CD14-positive monocyte (primary cell): ENCODE data around the gene BSPH1. TPM values are rescaled to one million over a fixed set of nuclear protein-coding genes. Genes with fewer than 3 reads are reported as not detected.
A peak's percentile ranks its signal among the peaks of the same experiment; 100 is the strongest.

Experiments used
- DNase-seq, 3 donors: peaks; one replicate each; pipeline ENCODE4 v3.0.0-alpha.2; 2011 to 2022
- H2AFZ ChIP-seq: 2 replicates; pipeline ENCODE4 v1.6.0; 2012; ENCODE audit warnings: mild to moderate bottlenecking, low read depth, low read length, inconsistent platforms; ENCODE audit not compliant: insufficient read depth, poor library complexity, severe bottlenecking
- H3K27ac ChIP-seq, 2 donors: 1 replicate in 1 of 2; 2 replicates in 1 of 2; pipeline ENCODE4 v1.5.1; 2012 to 2013; ENCODE audit warnings: low read length in 2 of 2, control low read depth in 1 of 2, inconsistent platforms in 1 of 2, low read depth in 1 of 2, mild to moderate bottlenecking in 1 of 2
- H3K27me3 ChIP-seq, 2 donors: one replicate each; pipeline versions ENCODE4 v1.6.0 to v1.6.1; 2011 to 2013; ENCODE audit warnings: low read length in 2 of 2; ENCODE audit not compliant: control insufficient read depth in 2 of 2, insufficient read depth in 2 of 2
- H3K36me3 ChIP-seq, 2 donors: replicated peaks in 1 of 2; 1 replicate in 1 of 2; 2 replicates in 1 of 2; pipeline versions ENCODE4 v1.5.1 to v1.6.1; 2012 to 2013; ENCODE audit warnings: low read length in 2 of 2, control low read depth in 1 of 2, inconsistent platforms in 1 of 2, mild to moderate bottlenecking in 1 of 2; ENCODE audit not compliant: insufficient read depth in 2 of 2, control insufficient read depth in 1 of 2
- H3K4me1 ChIP-seq, 2 donors: 1 replicate in 1 of 2; 2 replicates in 1 of 2; pipeline versions ENCODE4 v1.5.1 to v1.6.1; 2012 to 2013; ENCODE audit warnings: low read length in 2 of 2, control low read depth in 1 of 2, inconsistent platforms in 1 of 2, mild to moderate bottlenecking in 1 of 2, moderate library complexity in 1 of 2; ENCODE audit not compliant: insufficient read depth in 2 of 2, control insufficient read depth in 1 of 2
- H3K4me2 ChIP-seq: replicated peaks from 2 replicates; pipeline ENCODE3; 2012; ENCODE audit warnings: low read length, moderate library complexity, mild to moderate bottlenecking; ENCODE audit not compliant: poor library complexity, severe bottlenecking; ENCODE audit errors: extremely low read depth
- H3K4me3 ChIP-seq, 3 experiments: fragments of 200-600 bp in 1 of 3; sonication (generic) in 1 of 3; replicated peaks in 1 of 3; 1 replicate in 2 of 3; 2 replicates in 1 of 3; pipeline ENCODE4 v1.5.1; 2011 to 2013; ENCODE audit warnings: low read length in 3 of 3, mild to moderate bottlenecking in 3 of 3, control low read depth in 2 of 3, low read depth in 2 of 3, inconsistent platforms in 1 of 3, moderate library complexity in 1 of 3
- H3K79me2 ChIP-seq: 2 replicates; pipeline ENCODE4 v1.6.0; 2012; ENCODE audit warnings: mild to moderate bottlenecking, control low read depth, inconsistent platforms, low read length, moderate library complexity; ENCODE audit not compliant: insufficient read depth
- H3K9ac ChIP-seq: 2 replicates; pipeline ENCODE4 v1.6.0; 2017; ENCODE audit warnings: low read length, mild to moderate bottlenecking; ENCODE audit not compliant: insufficient read depth, poor library complexity, severe bottlenecking
- H3K9me3 ChIP-seq, 2 donors: replicated peaks in 1 of 2; 1 replicate in 1 of 2; 2 replicates in 1 of 2; pipeline versions ENCODE4 v1.5.1 to v1.6.1; 2012 to 2013; ENCODE audit warnings: low read length in 2 of 2, control low read depth in 1 of 2; ENCODE audit not compliant: control insufficient read depth in 1 of 2, insufficient read depth in 1 of 2
- H4K20me1 ChIP-seq: 2 replicates; pipeline ENCODE4 v1.6.0; 2012; ENCODE audit warnings: mild to moderate bottlenecking, low read length, control low read depth, moderate library complexity; ENCODE audit not compliant: insufficient read depth
- H3K27ac Mint-ChIP-seq, 7 donors: one replicate each; pipeline ENCODE4 v1.8.0; 2020; ENCODE audit warnings: mild to moderate bottlenecking in 7 of 7, mixed read lengths in 7 of 7, moderate library complexity in 6 of 7, inconsistent platforms in 2 of 7
- H3K27me3 Mint-ChIP-seq, 3 donors: one replicate each; pipeline ENCODE4 v1.8.0; 2021 to 2022; ENCODE audit warnings: low read depth in 3 of 3, mild to moderate bottlenecking in 3 of 3, mixed read lengths in 3 of 3, moderate library complexity in 3 of 3, inconsistent platforms in 1 of 3
- H3K36me3 Mint-ChIP-seq, 2 donors: one replicate each; pipeline ENCODE4 v1.8.0; 2020; ENCODE audit warnings: mixed read lengths in 2 of 2, inconsistent platforms in 1 of 2, mild to moderate bottlenecking in 1 of 2
- H3K4me1 Mint-ChIP-seq: one replicate; pipeline ENCODE4 v1.8.0; 2020; ENCODE audit warnings: mild to moderate bottlenecking, mixed read lengths
- H3K4me3 Mint-ChIP-seq, 2 donors: one replicate each; pipeline ENCODE4 v1.8.0; 2020; ENCODE audit warnings: mild to moderate bottlenecking in 2 of 2, mixed read lengths in 2 of 2, moderate library complexity in 1 of 2
- H3K9me3 Mint-ChIP-seq, 7 donors: one replicate each; pipeline ENCODE4 v1.8.0; 2020 to 2022; ENCODE audit warnings: mixed read lengths in 7 of 7, mild to moderate bottlenecking in 6 of 7, moderate library complexity in 6 of 7, inconsistent platforms in 2 of 7
- CTCF ChIP-seq: fragments of 200-600 bp; IDR thresholded peaks from one replicate; pipeline ENCODE4 v1.8.0; 2022; ENCODE audit warnings: antibody characterized with exemption, mild to moderate bottlenecking
- WGBS: methylation state at CpG from one replicate; pipeline ENCODE4 v1.1.5; 2013; ENCODE audit warnings: missing lambda C conversion rate; ENCODE audit not compliant: insufficient coverage; 5-methylcytosine and 5-hydroxymethylcytosine counted together
- intact Hi-C, 2 donors: fragments of 100-400 bp; cut with micrococcal nuclease; formaldehyde crosslinking; loops; one replicate each; pipeline versions ENCODE4 v1.15.0 to v1.15.1; 2023
- polyA plus RNA-seq, 3 donors: library from polyadenylated mRNA; depleted of rRNA in 1 of 3; unstranded in 2 of 3; stranded (reverse) in 1 of 3; fragments of 300-500 nt in 2 of 3; fragments of >200 nt in 1 of 3; fragmentation: Illumina TruSeq in 2 of 3; gene quantifications; 1 replicate in 2 of 3; 2 replicates in 1 of 3; pipeline ENCODE4 v1.2.3, GENCODE V29; 2012 to 2021

BSPH1 gene
- polyA plus RNA-seq, 3 donors: not detected

- Histone ChIP-seq H3K9me3 (no peaks in the 10 kb centered on the region), H3K27ac (no peak overlapping the region), H3K4me2 (no peak overlapping the region), H3K4me1 (no peaks in the 10 kb centered on the region), H3K9ac (no peak overlapping the region), H4K20me1 (no peaks in the 10 kb centered on the region), H3K36me3 (no peaks in the 10 kb centered on the region), H3K79me2 (no peaks in the 10 kb centered on the region), H2AFZ (no peak overlapping the region), H3K4me3 (no peak overlapping the region), H3K27me3 (peaks cover under 1 to 2% of the 10 kb centered on the region in 2 donors)
- H3K27ac Mint-ChIP-seq: peak overlapping the region in 1 of 7 donors; percentile 14
- no peaks in the 10 kb centered on the region for H3K36me3 Mint-ChIP-seq
- no peak for TF ChIP-seq CTCF
- H3K9me3 Mint-ChIP-seq: peaks cover 0 to 3% (median 0%) of the 10 kb centered on the region in 7 donors
- no peak for DNase-seq
- H3K4me3 Mint-ChIP-seq: no peak overlapping the region
- intact Hi-C loops: no loop called here
- peaks cover 5 to 10% (median 9%) of the 10 kb centered on the region in 3 donors for H3K27me3 Mint-ChIP-seq
- no CpG with 5 or more reads among the region's 3 CpGs for WGBS
- H3K4me1 Mint-ChIP-seq: no peaks in the 10 kb centered on the region
Measured at GRCh38 chr19:48020686-48021085, 28.7 kb upstream of the BSPH1 start.

GRCh38 chr19:48010932-48011758 lies 19.2 kb upstream of the BSPH1 start:
- Mint-ChIP-seq H3K4me1 (no peaks in the 10 kb centered on the region), H3K36me3 (no peaks in the 10 kb centered on the region), H3K4me3 (no peak overlapping the region), H3K9me3 (peaks cover 2 to 14% (median 7%) of the 10 kb centered on the region in 7 donors), H3K27me3 (peaks cover 0 to under 1% (median 0%) of the 10 kb centered on the region in 3 donors), H3K27ac (no peak overlapping the region)
- no peaks in the 10 kb centered on the region for H4K20me1 ChIP-seq
- H3K79me2 ChIP-seq: no peaks in the 10 kb centered on the region
- H3K27ac ChIP-seq: no peak overlapping the region
- DNase-seq: no peak
- TF ChIP-seq CTCF: no peak
- no peaks in the 10 kb centered on the region for H3K36me3 ChIP-seq
- H3K4me1 ChIP-seq: no peaks in the 10 kb centered on the region
- no peak overlapping the region for H3K4me2 ChIP-seq
- WGBS: 95% methylated on average over 9 of the region's 11 CpGs
- no peak overlapping the region for H2AFZ ChIP-seq
- H3K4me3 ChIP-seq: no peak overlapping the region
- intact Hi-C loops: no loop called here
- peaks cover 0 to 5% of the 10 kb centered on the region in 2 donors for H3K9me3 ChIP-seq
- H3K27me3 ChIP-seq: peaks cover 0 to 2% of the 10 kb centered on the region in 2 donors
- H3K9ac ChIP-seq: no peak overlapping the region
